IMR-90 (cell line): ENCODE data around the gene PGF. TPM values are rescaled to one million over a fixed set of nuclear protein-coding genes. Genes with fewer than 3 reads are reported as not detected.

Experiments
- ATAC-seq: fragments of 200-7000 bp; cut with Tn5 transposase; 2 replicates; pipeline ENCODE4 v1.9.1; 2020; ENCODE audit warnings: low read depth, mild to moderate bottlenecking, moderate library complexity
- BruUV-seq: library from RNA; stranded (reverse); fragments of 400-500 nt; replicated peaks from 2 replicates; lab custom pipeline; 2021; lab: Mats Ljungman, UMichigan
- CTCF ChIA-PET: fragments of 300-600 bp; formaldehyde crosslinking; extraction: SDS; loops from one replicate; lab custom pipeline; 2021; ENCODE audit warnings: antibody characterized with exemption; lab: Yijun Ruan, JAX
- POLR2A ChIA-PET: fragments of 300-600 bp; sonication (Branson Sonifier 250); formaldehyde crosslinking; loops from one replicate; lab custom pipeline; 2022; ENCODE audit warnings: antibody characterized with exemption; ENCODE audit not compliant: unreplicated experiment; lab: Charles Lee
- DNase-seq: peaks from one replicate; pipeline ENCODE4 v3.0.0; 2013
- H2AFZ ChIP-seq: replicated peaks from 2 replicates; pipeline ENCODE3; 2013; ENCODE audit warnings: low read length, mild to moderate bottlenecking; ENCODE audit not compliant: poor library complexity
- H2AK5ac ChIP-seq: 2 replicates; pipeline ENCODE4 v1.6.1; 2013; ENCODE audit warnings: low read depth, low read length, inconsistent platforms
- H2AK9ac ChIP-seq: replicated peaks from 2 replicates; pipeline ENCODE3; 2013; ENCODE audit warnings: mild to moderate bottlenecking, low read depth, low read length, moderate library complexity; ENCODE audit not compliant: poor library complexity
- H2BK120ac ChIP-seq: 2 replicates; pipeline ENCODE4 v1.6.1; 2013; ENCODE audit warnings: low read depth, low read length, inconsistent platforms
- H2BK15ac ChIP-seq: 3 replicates; pipeline ENCODE4 v1.6.1; 2013; ENCODE audit warnings: low read depth, low read length, inconsistent platforms
- H2BK20ac ChIP-seq: 2 replicates; pipeline ENCODE4 v1.6.1; 2013; ENCODE audit warnings: low read depth, mild to moderate bottlenecking, inconsistent platforms, low read length, moderate library complexity
- H2BK5ac ChIP-seq: 2 replicates; pipeline ENCODE4 v1.6.1; 2013; ENCODE audit warnings: mild to moderate bottlenecking, low read depth, low read length, inconsistent platforms; ENCODE audit not compliant: poor library complexity, severe bottlenecking
- H3K14ac ChIP-seq: replicated peaks from 2 replicates; pipeline ENCODE4 v1.6.1; 2013; ENCODE audit warnings: low read depth, low read length, inconsistent platforms
- H3K18ac ChIP-seq: 2 replicates; pipeline ENCODE4 v1.6.1; 2013; ENCODE audit warnings: low read depth, low read length, control low read depth
- H3K23ac ChIP-seq: 2 replicates; pipeline ENCODE4 v1.6.1; 2013; ENCODE audit warnings: low read depth, low read length, inconsistent platforms
- H3K27ac ChIP-seq: 2 replicates; pipeline ENCODE4 v1.5.1; 2013; ENCODE audit warnings: mild to moderate bottlenecking, control low read depth, low read length; ENCODE audit not compliant: insufficient read depth
- H3K27me3 ChIP-seq: 2 replicates; pipeline ENCODE4 v1.6.1; 2013; ENCODE audit warnings: low read length; ENCODE audit not compliant: control insufficient read depth, insufficient read depth
- H3K36me3 ChIP-seq: 2 replicates; pipeline ENCODE4 v1.6.1; 2013; ENCODE audit warnings: low read length, mixed read lengths; ENCODE audit not compliant: control insufficient read depth, insufficient read depth
- H3K4ac ChIP-seq: 2 replicates; pipeline ENCODE4 v1.6.1; 2013; ENCODE audit warnings: low read depth, low read length, inconsistent platforms
- H3K4me1 ChIP-seq: 2 replicates; pipeline ENCODE4 v1.6.1; 2013; ENCODE audit warnings: low read length, mixed read lengths; ENCODE audit not compliant: control insufficient read depth, insufficient read depth
- H3K4me2 ChIP-seq: 2 replicates; pipeline ENCODE4 v1.6.1; 2013; ENCODE audit warnings: low read depth, mild to moderate bottlenecking, control low read depth, low read length, moderate library complexity
- H3K4me3 ChIP-seq: 2 replicates; pipeline ENCODE4 v1.5.1; 2013; ENCODE audit warnings: low read depth, mild to moderate bottlenecking, control low read depth, low read length, moderate library complexity; ENCODE audit not compliant: insufficient read depth
- H3K56ac ChIP-seq: 2 replicates; pipeline ENCODE4 v1.6.1; 2013; ENCODE audit warnings: low read length, inconsistent platforms; ENCODE audit not compliant: insufficient read depth; ENCODE audit errors: extremely low read depth
- H3K79me1 ChIP-seq, 2 experiments: 2 replicates each; pipeline ENCODE4 v1.6.1; 2013; ENCODE audit warnings: low read length in 2 of 2, inconsistent platforms in 1 of 2, low read depth in 1 of 2
- H3K9ac ChIP-seq: 2 replicates; pipeline ENCODE4 v1.6.1; 2013; ENCODE audit warnings: low read depth, low read length, control low read depth
- H3K9me1 ChIP-seq: 2 replicates; pipeline ENCODE4 v1.6.1; 2013; ENCODE audit warnings: low read length, inconsistent platforms; ENCODE audit not compliant: insufficient read depth
- H3K9me3 ChIP-seq: 2 replicates; pipeline ENCODE4 v1.6.1; 2013; ENCODE audit warnings: low read length; ENCODE audit not compliant: control insufficient read depth, insufficient read depth
- H4K20me1 ChIP-seq: 2 replicates; pipeline ENCODE4 v1.6.1; 2013; ENCODE audit warnings: low read length, inconsistent platforms; ENCODE audit not compliant: insufficient read depth
- H4K5ac ChIP-seq: 2 replicates; pipeline ENCODE4 v1.6.1; 2013; ENCODE audit warnings: mild to moderate bottlenecking, low read depth, low read length, control low read depth
- H4K8ac ChIP-seq, 2 experiments: 2 replicates each; pipeline ENCODE4 v1.6.1; 2013; ENCODE audit warnings: low read depth in 2 of 2, low read length in 2 of 2, control low read depth in 1 of 2, inconsistent platforms in 1 of 2
- H4K91ac ChIP-seq: 2 replicates; pipeline ENCODE4 v1.6.1; 2013; ENCODE audit warnings: low read depth, low read length, inconsistent platforms; ENCODE audit not compliant: insufficient read depth
- BHLHE40 ChIP-seq: fragments of 150-350 bp; IDR thresholded peaks from 2 replicates; pipeline ENCODE4 v1.6.1; 2016; ENCODE audit warnings: mild to moderate bottlenecking, low read depth, low read length
- CHD1 ChIP-seq: IDR thresholded peaks from 2 replicates; pipeline ENCODE4 v1.6.1; 2012; ENCODE audit warnings: low read depth, low read length, improper control_type of control experiment
- CTCF ChIP-seq: conservative IDR thresholded peaks from 2 replicates; pipeline ENCODE4 v1.5.1; 2012; ENCODE audit warnings: mild to moderate bottlenecking, low read depth, low read length, improper control_type of control experiment
- ELK1 ChIP-seq: fragments of 150-350 bp; IDR thresholded peaks from 2 replicates; pipeline ENCODE4 v1.6.1; 2016; ENCODE audit warnings: low read depth, mild to moderate bottlenecking, low read length, moderate library complexity, borderline replicate concordance
- FOS ChIP-seq: fragments of 150-350 bp; IDR thresholded peaks from 2 replicates; pipeline ENCODE4 v1.6.1; 2016; ENCODE audit warnings: low read depth, low read length
- MXI1 ChIP-seq: IDR thresholded peaks from 2 replicates; pipeline ENCODE4 v1.6.1; 2012; ENCODE audit warnings: low read depth, mild to moderate bottlenecking, low read length, moderate library complexity, borderline replicate concordance
- NFE2L2 ChIP-seq: fragments of 150-350 bp; IDR thresholded peaks from 2 replicates; pipeline ENCODE4 v1.6.1; 2016; ENCODE audit warnings: low read depth, mild to moderate bottlenecking, low read length
- POLR2A ChIP-seq: IDR thresholded peaks from 2 replicates; pipeline ENCODE4 v1.6.1; 2012; ENCODE audit warnings: mild to moderate bottlenecking, low read depth, low read length
- RAD21 ChIP-seq: IDR thresholded peaks from 2 replicates; pipeline ENCODE4 v1.6.1; 2012; ENCODE audit warnings: low read length, improper control_type of control experiment
- RCOR1 ChIP-seq: IDR thresholded peaks from 2 replicates; pipeline ENCODE4 v1.6.1; 2012; ENCODE audit warnings: mild to moderate bottlenecking, low read length, improper control_type of control experiment; ENCODE audit not compliant: insufficient replicate concordance
- RFX5 ChIP-seq: IDR thresholded peaks from 2 replicates; pipeline ENCODE4 v1.8.0; 2012; ENCODE audit warnings: low read depth, mild to moderate bottlenecking, low read length, moderate library complexity
- SMC3 ChIP-seq: fragments of 150-350 bp; IDR thresholded peaks from 2 replicates; pipeline ENCODE4 v1.6.1; 2016; ENCODE audit warnings: low read depth, mild to moderate bottlenecking, antibody characterized with exemption, low read length, moderate library complexity
- USF2 ChIP-seq: fragments of 150-350 bp; IDR thresholded peaks from 2 replicates; pipeline ENCODE4 v1.6.1; 2017; ENCODE audit warnings: mild to moderate bottlenecking, antibody characterized with exemption, low read length, low read depth
- WGBS, 2 experiments: methylation state at CpG; one replicate each; pipeline versions ENCODE4 v1.1.5 to v1.1.7; 2013; ENCODE audit warnings: missing lambda C conversion rate in 2 of 2; ENCODE audit not compliant: insufficient read length in 1 of 2; ENCODE audit errors: extremely low coverage in 2 of 2; 5-methylcytosine and 5-hydroxymethylcytosine counted together
- dilution Hi-C: fragments of 300-500 bp; cut with HindIII; formaldehyde crosslinking; loops from one replicate; pipeline ENCODE4 v1.14.3; 2018; ENCODE audit warnings: low sequenced_read_pairs; ENCODE audit not compliant: unreplicated experiment
- in situ Hi-C: fragments of 300-500 bp; cut with MboI; formaldehyde crosslinking; loops from 3 replicates; pipeline ENCODE4 v1.14.3; 2019; ENCODE audit warnings: low sequenced_read_pairs, inconsistent platforms, mixed read lengths
- intact Hi-C: fragments of 100-400 bp; cut with micrococcal nuclease; formaldehyde crosslinking; loops from 2 replicates; pipeline ENCODE4 v1.10.0; 2022
- polyA plus RNA-seq, 3 experiments: library from polyadenylated mRNA; depleted of rRNA; stranded (reverse); fragments of >200 nt; gene quantifications; 2 replicates each; pipeline ENCODE4 v1.2.3, GENCODE V29; 2012; ENCODE audit warnings: low replicate concordance in 1 of 3
- total RNA-seq: library from RNA; depleted of rRNA; stranded (reverse); fragments of >200 nt; gene quantifications from 2 replicates; pipeline ENCODE4 v1.2.3, GENCODE V29; 2012

Gene PGF
- total and polyA plus RNA-seq, 2 of the 4 experiments (the other 2 are of a cell fraction), result 0.36 to 0.39 TPM

- intact Hi-C loops, result no loop called here
- H2BK20ac ChIP-seq, result no peak overlapping the region
These were observed 19.1 kb upstream of the PGF start for GRCh38 chr14:74974364-74975058.

More at GRCh38 chr14:74974364-74975058, 19.1 kb upstream of the PGF start:
- peaks cover 1% of the 10 kb centered on the region; the same call in 1 of the 2 replicates for H3K4me1 ChIP-seq
- BruUV-seq, result no TSS peak
- ChIA-PET CTCF (no interaction called here), POLR2A (no interaction called here)
- no peak overlapping the region for H3K14ac ChIP-seq
- H3K27ac ChIP-seq, result no peak overlapping the region
- no peak overlapping the region for H2AK9ac ChIP-seq
- no peak overlapping the region for H2BK15ac ChIP-seq
- H4K91ac ChIP-seq, result no peak overlapping the region
- no peak overlapping the region for H4K5ac ChIP-seq
- H3K4me3 ChIP-seq, result no peak overlapping the region
- 64% methylated on average over 5 of the region's 15 CpGs; no CpG with 5 or more reads in 1 of the 2 experiments for WGBS, 2 experiments
- no peak overlapping the region for H3K4me2 ChIP-seq
- H3K36me3 ChIP-seq, result no peaks in the 10 kb centered on the region
- no peak overlapping the region for H3K56ac ChIP-seq
- H3K4ac ChIP-seq, result no peak overlapping the region
- H3K9me1 ChIP-seq, result 0 out of 2 replicates have a peak, but pooled peaks cover 3% of the 10 kb centered on the region
- no peaks in the 10 kb centered on the region for H4K20me1 ChIP-seq
- no peak overlapping the region for H3K23ac ChIP-seq
- no peak overlapping the region for H2AK5ac ChIP-seq
- in situ Hi-C loops, result no loop called here
- H3K79me1 ChIP-seq, result no peaks in the 10 kb centered on the region
- H3K27me3 ChIP-seq, result peaks cover 12% of the 10 kb centered on the region
- H3K9ac ChIP-seq, result no peak overlapping the region
- H2BK5ac ChIP-seq, result no peak overlapping the region
- ATAC-seq (no peak; the same call in 1 of the 2 replicates), DNase-seq (no peak)
- no peak overlapping the region for H2BK120ac ChIP-seq
- no peaks in the 10 kb centered on the region for H3K9me3 ChIP-seq
- H3K18ac ChIP-seq, result no peak overlapping the region
- peak overlapping the region; percentile 51 for H2AFZ ChIP-seq
- dilution Hi-C loops, result no loop called here
- H4K8ac ChIP-seq, result no peak overlapping the region
- TF ChIP-seq FOS (no peak), USF2 (no peak), ELK1 (no peak), CTCF (no peak), RAD21 (no peak), CHD1 (no peak), POLR2A (no peak), BHLHE40 (no peak), RCOR1 (no peak), RFX5 (no peak), MXI1 (no peak), NFE2L2 (no peak), SMC3 (no peak)
